A172 (cell line): ENCODE results near the gene MCF2L2. TPM values are rescaled to one million over a fixed set of nuclear protein-coding genes. Genes with fewer than 3 reads are reported as not detected.
"Not testable (repeated sequence)": the region's sequence is repeated elsewhere in the genome, so short reads cannot be mapped to it uniquely, and the experiment has no call there.

ENCODE experiments used
- DNase-seq: peaks from one replicate; pipeline ENCODE4 v3.0.0-alpha.2; 2015; ENCODE audit warnings: low spot score
- total RNA-seq: library from RNA; depleted of rRNA; stranded (reverse); fragments of >200 nt; shearing (Covaris generic); gene quantifications from 2 replicates; pipeline ENCODE4 v1.2.3, GENCODE V29; 2014

The MCF2L2 gene
- total RNA-seq, 1 experiment from 2014 or later = 0.22 TPM

DNA sequence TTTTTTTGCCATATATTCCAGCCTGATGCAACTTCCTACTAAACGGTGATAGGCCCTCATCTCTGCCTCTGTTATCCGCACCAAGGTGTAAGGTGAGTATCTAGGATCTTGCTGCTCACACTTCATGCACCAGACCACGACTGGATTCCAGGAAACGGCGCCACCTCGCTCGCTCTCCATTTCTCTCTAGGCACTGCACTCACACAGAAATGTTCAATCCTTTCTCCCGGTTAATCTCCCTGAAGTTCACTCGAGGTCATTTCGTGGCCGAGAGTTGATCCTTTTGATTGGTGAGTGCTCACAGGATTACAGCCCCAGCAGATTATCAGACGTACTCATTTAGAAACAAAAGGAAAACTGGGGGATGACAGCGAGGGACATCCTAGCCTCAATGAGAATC lies 28.1 kb downstream of the MCF2L2 start:
- no peak for DNase-seq

DNA sequence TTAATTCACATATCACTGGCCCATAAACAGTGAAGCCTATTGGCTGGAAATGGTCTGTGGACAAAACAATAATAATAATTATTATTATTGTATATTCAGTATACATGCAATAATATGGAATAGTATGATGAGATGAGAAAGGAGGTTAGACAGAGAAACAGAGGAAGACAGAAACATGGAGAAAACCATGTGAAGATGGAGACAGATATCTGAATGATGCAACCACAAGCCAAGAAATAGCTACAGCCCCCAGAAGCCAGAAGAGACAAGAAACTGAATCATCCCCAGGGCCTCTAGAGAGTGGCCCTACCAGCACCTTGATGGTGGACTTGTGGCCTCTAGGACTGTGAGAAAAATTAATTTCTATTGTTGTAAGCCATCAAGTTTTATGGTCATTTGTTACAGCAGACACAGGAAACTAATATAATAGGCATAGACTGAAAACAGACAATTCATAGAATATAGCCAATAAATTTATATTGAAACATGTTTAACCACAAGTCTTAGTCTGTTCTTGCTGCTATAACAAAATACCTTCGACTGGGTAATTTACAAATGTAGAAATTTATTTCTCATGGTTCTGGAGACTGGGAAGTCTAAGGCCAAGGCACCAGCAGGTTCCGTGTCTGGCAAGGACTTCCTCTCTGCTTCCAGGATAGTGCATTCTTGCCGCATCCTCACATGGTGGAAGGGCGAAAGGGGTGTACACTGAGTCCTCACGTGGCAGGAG lies 31.6 kb downstream of the MCF2L2 start:
- no peak for DNase-seq

DNA sequence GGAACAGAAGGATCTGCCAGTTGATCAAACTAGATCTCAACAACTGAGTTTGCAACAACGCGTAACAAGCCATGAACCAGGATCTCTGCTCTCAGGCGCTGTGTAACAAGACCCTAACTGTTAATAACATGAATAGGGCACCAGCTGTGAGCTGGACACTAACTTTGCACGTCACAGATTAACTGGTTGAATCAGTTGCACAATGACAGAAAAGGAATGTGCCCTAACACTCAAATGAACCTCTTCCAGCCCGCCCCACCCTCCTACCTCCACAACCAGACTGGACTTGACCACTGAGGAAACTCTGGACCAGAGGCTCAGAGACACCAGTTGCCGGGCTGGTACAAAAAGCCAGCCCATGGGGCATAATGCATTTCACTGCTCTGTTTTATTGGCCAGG lies 34.3 kb downstream of the MCF2L2 start:
- DNase-seq = no peak

DNA sequence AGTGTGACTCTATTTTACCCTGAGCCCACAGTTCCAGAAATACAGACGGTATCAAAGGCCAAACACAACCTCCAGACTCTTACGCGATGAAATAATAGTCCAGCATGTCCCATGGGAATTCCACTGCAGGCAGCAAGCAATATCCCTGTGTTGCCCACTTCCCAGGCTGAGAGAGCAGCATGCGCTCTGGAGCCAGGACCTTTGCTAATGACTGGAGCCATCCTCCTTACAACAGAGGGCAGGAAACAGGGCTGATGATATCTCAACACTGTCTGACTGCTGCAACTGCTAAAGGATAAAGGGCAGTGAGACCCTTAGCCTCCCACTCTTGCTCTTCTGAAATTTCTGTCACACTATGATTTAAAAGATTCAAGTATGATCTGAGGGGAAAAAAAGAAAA lies 34.8 kb downstream of the MCF2L2 start:
- no peak for DNase-seq

DNA sequence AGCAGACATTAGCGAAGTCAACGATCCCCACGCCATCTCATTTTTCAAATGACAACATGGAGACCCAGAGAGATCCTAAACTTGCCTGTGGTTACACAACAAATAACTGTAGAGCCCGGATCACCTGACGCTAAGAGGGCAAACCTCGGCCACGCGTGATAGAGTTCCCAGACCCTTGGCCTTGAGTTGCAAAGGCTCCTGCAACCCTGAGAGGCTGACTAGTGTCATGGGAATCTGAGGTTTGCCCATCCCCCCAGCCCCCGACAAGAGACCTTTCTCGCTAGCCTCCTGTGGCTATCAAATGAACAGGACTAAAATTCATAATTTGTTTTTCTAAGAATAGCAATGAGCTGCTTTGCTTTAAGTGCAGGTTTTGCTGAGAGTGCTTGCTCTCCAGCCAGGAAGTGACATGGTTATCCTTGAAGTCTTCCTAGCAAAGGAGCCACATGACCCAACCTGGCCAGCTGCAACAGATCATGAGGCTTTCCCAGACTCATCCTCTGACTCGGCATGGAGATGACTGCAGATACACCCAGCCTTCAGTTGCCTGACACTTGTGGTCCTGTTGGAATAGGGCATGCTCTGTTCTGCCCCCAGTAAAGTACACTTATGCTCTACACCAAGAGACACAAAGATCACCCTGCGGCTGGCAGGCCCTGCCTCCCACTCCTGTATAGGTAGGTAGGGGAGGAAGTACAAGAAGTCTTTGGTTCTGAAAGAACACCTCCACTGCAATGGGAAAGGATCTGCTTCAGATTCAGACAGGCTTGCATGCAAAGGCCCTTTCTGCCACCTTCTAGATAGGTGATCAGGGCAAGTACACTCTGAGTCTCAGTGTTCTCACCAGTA lies 36.0 kb downstream of the MCF2L2 start:
- no peak for DNase-seq

DNA sequence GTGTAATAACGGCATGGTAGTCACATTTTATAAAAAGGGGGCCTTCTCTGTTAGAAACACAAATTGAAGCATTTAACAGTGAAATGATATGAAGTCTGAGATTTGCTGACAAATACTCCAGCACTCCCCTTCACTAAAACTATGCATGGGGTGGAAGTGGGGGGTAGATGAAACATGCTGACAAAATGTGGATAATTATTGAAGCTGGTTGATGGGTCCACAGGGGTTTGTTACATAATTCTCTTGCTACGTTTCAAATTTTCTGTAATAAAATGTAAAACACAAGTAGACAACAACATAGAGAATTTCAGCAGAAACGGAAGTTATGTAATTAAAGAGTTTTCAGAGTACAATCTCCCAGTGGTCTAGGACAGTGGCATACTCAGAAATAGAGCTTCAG lies 37.0 kb downstream of the MCF2L2 start:
- DNase-seq = no peak

DNA sequence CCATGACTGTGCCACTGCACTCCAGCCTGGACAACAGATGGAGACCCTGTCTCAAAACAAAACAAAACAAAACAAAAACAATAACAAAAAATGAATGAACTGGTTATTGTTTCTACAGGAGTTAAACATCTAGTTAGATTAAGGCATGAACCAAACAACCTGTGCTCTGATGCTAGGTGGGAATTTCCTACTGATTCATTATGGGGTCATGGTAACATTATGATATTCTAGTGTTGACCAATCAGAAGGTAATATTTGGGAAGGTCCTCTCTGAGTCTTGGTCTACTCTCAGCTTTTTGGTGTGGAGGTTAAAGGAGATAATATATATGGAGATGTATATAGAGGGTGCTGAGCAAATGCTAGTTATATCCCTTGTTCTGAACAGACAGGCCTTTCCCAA lies 37.6 kb downstream of the MCF2L2 start:
- no peak for DNase-seq

DNA sequence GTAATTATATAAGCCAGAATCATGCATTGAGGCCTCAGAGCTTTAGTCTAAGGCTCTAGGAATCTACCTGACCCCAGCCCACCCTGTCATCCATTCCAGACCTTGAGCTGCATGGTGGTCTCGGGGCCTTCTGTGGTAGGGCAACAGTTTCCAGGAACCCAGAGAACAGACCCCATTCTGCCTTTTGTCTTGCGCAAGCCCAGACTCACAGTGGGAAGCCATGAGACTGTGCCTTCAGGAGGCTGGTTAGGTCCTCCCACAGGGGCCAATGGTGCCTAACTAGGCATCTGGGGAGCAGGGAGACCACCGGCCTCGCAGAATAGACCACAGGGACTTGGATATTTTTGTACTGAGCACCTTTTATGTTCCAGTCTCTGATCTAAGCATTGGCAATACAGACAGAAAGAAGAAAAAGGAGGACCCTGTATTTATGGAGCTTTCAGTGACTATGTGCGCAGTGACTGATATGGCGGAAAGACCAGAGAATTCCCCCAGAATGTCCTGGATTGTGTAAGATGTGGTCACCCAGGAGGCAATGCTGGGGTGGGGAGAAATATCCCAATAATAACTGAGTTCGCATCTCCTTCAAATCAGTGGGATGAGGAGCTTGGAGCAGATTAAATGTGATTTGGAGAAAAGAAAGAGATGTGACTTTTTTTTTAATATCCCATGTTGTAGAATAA lies 40.1 kb downstream of the MCF2L2 start:
- no peak for DNase-seq

DNA sequence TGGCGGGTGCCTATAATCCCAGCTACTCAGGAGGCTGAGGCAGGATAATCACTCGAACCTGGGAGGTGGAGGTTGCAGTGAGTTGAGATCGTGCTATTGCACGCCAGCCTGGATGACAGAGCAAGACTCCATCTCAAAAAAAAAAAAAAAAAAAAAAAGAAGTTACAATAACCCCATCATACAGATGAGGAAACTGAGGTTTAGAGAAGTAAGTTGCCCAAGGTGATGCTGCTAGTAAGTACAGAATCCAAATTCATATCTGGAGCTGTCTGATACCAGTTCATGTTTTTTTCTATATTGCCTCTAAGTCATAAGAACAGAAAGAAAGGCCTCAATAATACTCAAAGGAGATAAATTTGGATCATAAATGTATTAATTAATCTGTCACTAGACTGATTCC lies 40.6 kb downstream of the MCF2L2 start:
- no peak for DNase-seq

DNA sequence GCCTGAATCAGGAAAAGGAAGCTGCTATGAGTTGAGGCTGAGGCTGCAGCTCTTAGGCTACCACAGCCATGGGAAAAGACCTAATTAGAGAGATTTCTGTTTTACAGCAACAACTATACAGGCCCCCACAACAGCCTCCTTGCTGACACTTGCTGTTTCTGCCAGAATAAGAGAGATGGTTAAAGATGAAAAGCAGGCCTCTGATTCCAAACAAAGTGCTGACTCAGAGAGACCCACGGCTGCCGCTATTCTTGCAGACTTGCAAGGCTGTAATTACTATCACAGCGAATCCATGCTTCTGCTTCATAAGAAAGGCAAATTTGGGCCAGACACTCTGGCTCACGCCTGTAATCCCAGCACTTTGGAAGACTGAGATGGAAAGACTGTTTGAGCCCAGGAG lies 41.8 kb downstream of the MCF2L2 start:
- no peak for DNase-seq

DNA sequence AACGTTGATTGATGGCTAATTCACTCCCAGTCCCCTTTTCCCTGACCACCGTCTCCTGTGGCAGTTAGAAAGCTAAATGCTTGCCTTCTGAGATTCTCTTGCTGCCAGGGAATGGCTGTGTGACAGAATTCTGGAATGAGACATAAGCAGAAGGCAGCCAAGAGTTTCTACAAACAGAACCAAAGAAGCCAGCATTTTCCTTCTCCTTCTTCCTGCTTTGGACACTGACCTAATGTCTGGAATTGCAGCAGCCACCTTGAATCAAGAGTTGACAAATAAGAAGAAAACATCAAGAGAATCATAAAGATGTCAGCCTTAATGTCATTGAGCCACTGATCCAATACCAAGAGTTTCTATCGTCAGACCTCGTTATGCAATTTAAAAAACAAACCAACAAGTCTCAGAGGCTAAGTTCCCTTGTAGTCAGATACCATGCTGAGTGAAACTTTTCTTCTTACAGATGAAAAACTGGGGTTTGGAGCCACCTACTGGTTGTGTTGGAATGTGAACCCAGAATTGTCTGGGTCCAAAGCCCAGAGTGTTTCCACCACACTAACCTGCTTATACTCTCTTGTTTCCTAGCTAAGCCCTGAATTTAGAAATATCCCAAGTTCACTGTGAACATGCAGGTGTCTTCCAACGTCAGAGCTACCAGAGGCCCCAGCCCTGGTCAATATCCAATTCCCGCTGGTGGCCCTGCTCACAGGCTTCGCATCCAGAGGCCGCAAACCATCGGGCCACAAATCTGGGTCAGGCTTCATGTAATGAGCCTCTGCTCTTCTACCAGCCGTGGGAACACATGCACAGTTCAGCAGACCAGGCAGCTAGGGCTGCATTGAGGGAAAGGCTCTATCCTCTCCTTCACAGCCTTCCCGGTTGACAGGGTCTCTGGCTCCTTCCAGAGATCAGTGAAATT lies 42.5 kb downstream of the MCF2L2 start:
- peak; percentile 64 for DNase-seq

DNA sequence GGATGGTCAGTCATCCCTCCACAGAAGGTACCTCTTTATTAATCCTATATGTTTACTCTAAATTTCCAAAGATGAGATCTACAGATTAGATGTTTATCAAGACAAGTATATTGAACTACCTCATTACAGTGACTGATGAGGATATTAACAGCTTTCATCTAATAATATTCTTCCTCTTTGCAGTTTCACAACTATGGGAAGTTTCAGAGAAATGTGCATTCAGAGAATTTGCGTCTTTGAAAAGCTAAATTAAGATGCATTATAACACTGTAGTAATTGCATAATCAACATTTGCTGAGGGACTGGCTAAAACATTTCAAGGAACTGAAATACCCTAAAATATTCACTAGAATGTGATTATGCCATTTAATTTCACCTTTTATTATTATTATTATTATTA lies 46.7 kb downstream of the MCF2L2 start:
- no peak for DNase-seq

DNA sequence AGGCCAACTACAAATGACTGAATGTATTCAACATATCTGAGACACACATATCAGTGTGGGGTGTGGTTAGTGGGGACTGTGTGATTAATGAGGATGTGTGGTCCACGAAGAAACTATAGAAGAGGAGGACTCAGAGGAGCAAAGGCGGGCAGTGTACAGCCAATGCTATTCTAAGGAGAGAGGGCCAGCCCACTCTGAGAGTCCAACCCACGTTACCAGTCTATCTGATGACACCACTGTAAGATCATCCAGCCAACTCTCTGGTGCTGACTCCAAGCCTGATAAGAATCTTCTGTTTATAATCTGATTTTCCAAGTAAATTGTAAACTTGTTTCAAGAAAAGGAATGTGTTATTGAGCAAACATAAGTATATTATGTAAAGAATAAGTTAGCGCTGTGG lies 47.2 kb downstream of the MCF2L2 start:
- DNase-seq = peak; percentile 65

DNA sequence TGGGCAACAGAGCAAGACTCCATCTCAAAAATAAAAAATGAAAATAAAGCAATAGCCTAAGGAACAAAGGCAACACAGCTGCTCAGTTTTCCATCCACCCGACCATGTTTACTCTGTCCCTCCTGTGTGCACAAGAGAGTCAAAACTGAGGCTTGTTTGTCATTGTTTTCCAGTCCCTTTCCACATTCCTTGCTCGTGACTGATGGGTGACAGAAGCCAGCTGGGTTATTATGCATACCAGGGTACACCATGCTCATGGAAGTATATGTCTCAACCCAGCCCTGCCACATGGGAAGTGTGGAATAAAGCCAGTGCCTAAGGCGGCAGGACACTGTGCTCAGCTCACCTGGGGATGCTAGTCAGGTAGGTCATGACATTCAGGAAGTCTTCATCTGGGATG lies 49.5 kb downstream of the MCF2L2 start:
- DNase-seq = no peak

DNA sequence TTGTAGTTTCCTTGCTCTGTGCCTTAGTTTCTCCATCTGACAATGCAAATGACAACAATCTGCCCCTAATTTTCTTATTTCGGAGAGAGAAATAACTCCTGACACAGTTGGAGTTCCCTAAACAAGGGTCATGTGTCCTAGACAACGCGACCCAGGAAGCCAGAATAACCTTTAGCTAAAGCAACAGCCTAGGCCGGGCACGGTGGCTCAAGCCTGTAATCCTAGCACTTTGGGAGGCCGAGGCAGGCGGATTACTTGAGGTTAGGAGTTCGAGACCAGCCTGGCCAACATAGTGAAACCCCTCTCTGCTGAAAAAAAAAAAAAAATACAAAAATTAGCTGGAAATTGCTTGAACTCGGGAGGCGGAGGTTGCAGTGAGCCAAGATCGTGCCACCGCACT lies 49.9 kb downstream of the MCF2L2 start:
- no peak for DNase-seq

DNA sequence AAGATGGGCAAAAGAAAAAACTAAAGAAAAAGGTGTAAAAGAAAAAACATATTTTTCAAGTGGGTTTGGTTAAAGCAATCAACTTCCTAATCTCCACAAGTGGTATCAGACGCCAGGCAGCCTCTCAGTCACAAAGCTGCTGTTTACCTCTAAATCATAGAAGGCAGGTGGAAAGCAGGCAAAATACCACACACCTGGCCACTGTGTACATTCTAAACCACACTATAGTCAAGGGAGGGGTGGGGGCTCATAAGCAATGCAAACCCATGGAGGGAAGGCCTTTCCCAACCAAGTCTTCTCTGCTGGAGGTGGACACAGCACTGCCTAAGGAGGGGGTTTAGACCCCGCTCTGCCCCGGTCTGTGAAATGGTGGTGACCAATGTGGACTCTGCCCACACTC lies 50.4 kb downstream of the MCF2L2 start:
- no peak for DNase-seq

DNA sequence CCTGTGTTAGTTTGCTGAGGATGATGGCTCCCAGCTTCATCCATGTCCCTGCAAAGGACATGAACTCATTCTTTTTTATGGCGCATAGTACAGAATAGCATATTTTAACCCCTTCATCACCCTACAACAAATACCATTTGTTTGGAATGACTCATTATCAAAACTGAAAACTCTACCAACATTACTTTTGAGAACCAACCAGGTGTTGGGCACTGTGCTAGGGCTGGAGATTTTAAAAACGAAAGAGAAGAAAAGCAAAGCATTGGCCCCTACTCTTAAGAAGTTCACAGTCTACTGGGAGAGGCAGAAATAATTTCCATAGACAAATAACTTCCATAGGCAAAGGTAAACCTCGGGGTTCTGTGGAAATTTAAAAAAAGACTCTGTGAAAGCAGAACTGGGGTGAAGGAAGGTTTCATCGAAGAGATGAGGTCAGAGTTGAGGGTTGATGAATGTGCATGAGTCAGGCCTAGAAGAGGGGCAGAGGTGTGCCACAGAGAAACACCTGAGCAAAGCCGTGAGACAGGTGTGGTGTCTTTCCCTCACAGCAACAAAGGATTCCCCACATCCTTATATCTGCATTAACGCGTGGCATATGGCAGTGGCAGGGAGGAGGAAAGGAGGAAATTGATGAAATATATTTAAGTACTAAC lies 51.0 kb downstream of the MCF2L2 start:
- no peak for DNase-seq

DNA sequence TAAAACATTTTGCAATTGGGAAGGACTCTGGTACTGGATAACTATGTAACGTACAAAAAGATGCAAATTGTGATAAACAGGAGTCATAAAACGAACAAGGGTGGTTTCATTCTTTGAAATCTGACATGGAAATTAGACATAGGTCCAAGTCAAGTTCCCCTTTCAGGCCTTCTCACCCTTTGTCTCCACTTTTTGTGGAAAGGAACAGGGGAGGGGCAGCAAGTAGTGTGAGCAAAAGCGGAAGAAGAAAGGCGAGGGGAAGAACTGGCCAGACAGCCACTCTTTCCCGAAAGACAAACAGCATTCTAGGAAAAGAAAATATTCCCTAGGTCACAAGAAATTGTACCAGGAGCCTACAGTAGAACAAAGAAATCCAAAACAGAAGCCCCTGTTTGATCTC lies 52.6 kb downstream of the MCF2L2 start:
- DNase-seq = no peak

DNA sequence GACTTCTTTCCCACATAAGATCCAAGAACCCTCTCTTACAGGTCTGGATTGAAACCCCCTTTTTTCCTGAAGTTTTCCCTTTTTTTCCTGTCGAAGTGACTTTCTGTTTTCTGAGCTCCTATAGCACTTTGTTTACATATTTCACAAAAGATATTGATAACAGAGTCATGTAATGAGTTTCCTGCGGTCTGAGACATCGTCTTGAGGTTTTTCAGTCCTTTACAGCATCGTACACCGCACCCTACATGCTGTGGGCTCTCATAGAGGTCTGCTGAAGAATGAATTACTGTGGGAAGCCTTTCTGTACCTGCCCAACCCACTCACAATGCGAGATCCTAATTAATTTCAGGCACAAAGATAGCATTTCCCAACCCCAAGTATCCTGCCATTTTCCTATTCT lies 53.1 kb downstream of the MCF2L2 start:
- no peak for DNase-seq

DNA sequence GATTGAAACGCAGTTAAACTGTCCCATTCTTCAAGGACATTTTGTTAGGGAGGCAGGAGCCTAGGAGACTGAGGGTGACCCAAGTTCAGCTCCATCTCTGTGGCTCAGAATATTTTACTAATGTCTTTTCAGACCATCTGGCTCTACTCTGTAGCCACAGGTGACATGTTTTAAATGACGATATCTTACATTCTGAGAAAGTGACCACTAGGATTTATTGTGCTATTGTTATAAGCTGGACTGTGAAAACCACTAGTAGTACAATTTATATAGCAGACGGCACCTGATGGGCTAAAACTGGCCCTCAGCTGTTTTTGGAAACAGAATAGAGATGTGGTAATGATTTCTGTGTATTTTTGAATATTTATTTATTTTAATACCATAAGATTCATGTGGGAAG lies 55.5 kb downstream of the MCF2L2 start:
- DNase-seq = no peak

DNA sequence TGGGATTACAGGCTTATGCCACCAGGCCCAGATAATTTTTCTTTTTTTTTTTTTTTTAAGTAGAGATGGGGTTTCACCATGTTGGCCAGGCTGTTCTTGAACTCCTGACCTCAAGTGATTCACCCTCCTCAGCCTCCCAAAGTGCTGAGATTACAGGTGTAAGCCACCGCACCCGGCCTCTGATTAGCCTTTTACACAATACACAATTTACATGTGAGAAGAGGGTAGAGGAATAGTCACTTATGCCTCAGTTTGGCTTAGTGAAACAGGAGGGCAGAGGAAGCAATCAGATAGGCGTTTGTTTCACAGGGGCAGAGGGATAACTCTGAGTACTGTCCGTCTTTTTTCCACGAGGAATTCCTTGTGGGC lies 56.8 kb downstream of the MCF2L2 start:
- DNase-seq = not testable (repeated sequence)
